Epithelial cell of proximal tubule (primary cell): ENCODE measurements around the gene REPS1. TPM values are rescaled to one million over a fixed set of nuclear protein-coding genes. Genes with fewer than 3 reads are reported as not detected.

Source experiments
- DNase-seq: peaks from one replicate; pipeline ENCODE4 v3.0.0-alpha.2; 2011; ENCODE audit warnings: low read depth
- H3K4me3 ChIP-seq: 2 replicates; pipeline ENCODE4 v1.5.1; 2011; ENCODE audit warnings: low read depth, mild to moderate bottlenecking, low read length
- CTCF ChIP-seq: conservative IDR thresholded peaks from 2 replicates; pipeline ENCODE4 v1.5.1; 2012; ENCODE audit warnings: low read depth, mild to moderate bottlenecking, low read length
- total RNA-seq: library from RNA; depleted of rRNA; stranded (reverse); fragments of >200 nt; gene quantifications from 2 replicates; pipeline ENCODE4 v1.2.3, GENCODE V29; 2015

Gene REPS1
- total RNA-seq, 1 donor from 2014 or later, result 26.8 TPM

- DNase-seq, result no peak
- TF ChIP-seq CTCF, result no peak
- H3K4me3 ChIP-seq, result no peak overlapping the region
Measured at GRCh38 chr6:138971601-138972000, 16.5 kb downstream of the REPS1 start.

GRCh38 chr6:138970856-138971425 is 17.1 kb downstream of the REPS1 start:
- peak; percentile 88 for DNase-seq
- TF ChIP-seq CTCF, result no peak
- H3K4me3 ChIP-seq, result no peak overlapping the region

- no peak for DNase-seq
- H3K4me3 ChIP-seq, result no peak overlapping the region
- no peak for TF ChIP-seq CTCF
Measured at GRCh38 chr6:138970159-138970558, 17.9 kb downstream of the REPS1 start.

- no peak overlapping the region for H3K4me3 ChIP-seq
- no peak for DNase-seq
- no peak for TF ChIP-seq CTCF
Measured at GRCh38 chr6:138966870-138967269, 21.2 kb downstream of the REPS1 start.

- no peak overlapping the region for H3K4me3 ChIP-seq
- TF ChIP-seq CTCF, result no peak
- DNase-seq, result no peak
Measured at GRCh38 chr6:138965971-138966370, 22.1 kb downstream of the REPS1 start.

- no peak for TF ChIP-seq CTCF
- DNase-seq, result no peak
- no peak overlapping the region for H3K4me3 ChIP-seq
Measured at GRCh38 chr6:138965291-138965874, 22.7 kb downstream of the REPS1 start.

- no peak overlapping the region for H3K4me3 ChIP-seq
- no peak for TF ChIP-seq CTCF
- DNase-seq, result no peak
Measured at GRCh38 chr6:138964012-138964411, 24.0 kb downstream of the REPS1 start.
